ENCODE results near the gene AMOTL2. TPM values are rescaled to one million over a fixed set of nuclear protein-coding genes. Genes with fewer than 3 reads are reported as not detected.

AMOTL2 gene
- total RNA-seq, 1 experiment from 2014 or later = 76.9 TPM

GRCh38 chr3:134311693-134312071 is 62.6 kb downstream of the AMOTL2 start (continued):
- TF ChIP-seq CTCF (IDR thresholded peaks at IDR 0.05) (no peak), ZMAT4 (CRISPR knock-in tag; IDR thresholded peaks at IDR 0.05) (no peak), NFATC4 (CRISPR knock-in tag; IDR thresholded peaks at IDR 0.05) (no peak)

- ChIA-PET CTCF (interaction anchor here (3.1 to 9.1 kb wide), 3 partner anchors 53 to 163 kb away, joined by 32 to 175 read pairs (median 86); partner anchors contain the start of gene AMOTL2), POLR2A (interaction anchor here (0.6 to 0.8 kb wide), 2 partner anchors 17 to 35 kb away, joined by 3 to 6 read pairs; no protein-coding TSS in a partner anchor)
- no peaks in the 10 kb centered on the region for H3K36me3 Mint-ChIP-seq
- ATAC-seq = no peak
- no peaks in the 10 kb centered on the region for H3K9me3 Mint-ChIP-seq
- no peak overlapping the region for H3K4me3 Mint-ChIP-seq
- H3K4me1 Mint-ChIP-seq = peaks cover 45% of the 10 kb centered on the region
- peaks cover 23% of the 10 kb centered on the region for H3K27me3 Mint-ChIP-seq (ENCODE audit: low read depth)
- DNase-seq (ENCODE audit: low spot score) = no peak
- TF ChIP-seq AR (CRISPR knock-in tag; IDR thresholded peaks at IDR 0.05) (no peak), CTCF (IDR thresholded peaks at IDR 0.05) (no peak), ETV6 (CRISPR knock-in tag; IDR thresholded peaks at IDR 0.05) (no peak), ARID4B (CRISPR knock-in tag; IDR thresholded peaks at IDR 0.05; ENCODE audit: borderline replicate concordance) (no peak), ATF6 (CRISPR knock-in tag; IDR thresholded peaks at IDR 0.05) (no peak), MAX (CRISPR knock-in tag; IDR thresholded peaks at IDR 0.05) (no peak), ZNF232 (CRISPR knock-in tag; IDR thresholded peaks at IDR 0.05) (no peak), PRRX2 (CRISPR knock-in tag; IDR thresholded peaks at IDR 0.05) (no peak), ZNF671 (CRISPR knock-in tag; IDR thresholded peaks at IDR 0.05) (no peak), STAT6 (CRISPR knock-in tag; conservative IDR thresholded peaks at IDR 0.05; ENCODE audit: low read depth) (no peak), CREM (CRISPR knock-in tag; IDR thresholded peaks at IDR 0.05) (no peak), SMAD3 (CRISPR knock-in tag; IDR thresholded peaks at IDR 0.05; ENCODE audit: borderline replicate concordance) (no peak), ZNF281 (CRISPR knock-in tag; IDR thresholded peaks at IDR 0.05) (no peak), ZNF396 (CRISPR knock-in tag; IDR thresholded peaks at IDR 0.05; ENCODE audit: borderline replicate concordance) (no peak)
- H3K27ac Mint-ChIP-seq = no peak overlapping the region
Observed at GRCh38 chr3:134311265-134311664, 63.0 kb downstream of the AMOTL2 start.

All from WTC11 (cell line).